NCI-H748 (cell line): Measurements from ENCODE around the gene CNTN5.

Experiments used
- DNase-seq: peaks from one replicate; lab custom pipeline; 2025; ENCODE audit not compliant: unreplicated experiment; lab: John Stamatoyannopoulos, UW

CNTN5 gene

GRCh38 chr11:99371257-99371656 lies 350.5 kb downstream of the CNTN5 start:
- no peak for DNase-seq

GRCh38 chr11:99376463-99376862 lies 355.7 kb downstream of the CNTN5 start:
- peak; percentile 2 for DNase-seq

GRCh38 chr11:99383648-99384245 lies 363.0 kb downstream of the CNTN5 start:
- DNase-seq = no peak

GRCh38 chr11:99391245-99391644 lies 370.5 kb downstream of the CNTN5 start:
- DNase-seq = no peak

GRCh38 chr11:99406345-99406744 lies 385.6 kb downstream of the CNTN5 start:
- no peak for DNase-seq

- no peak for DNase-seq
Measured at GRCh38 chr11:99410636-99411035, 389.9 kb downstream of the CNTN5 start.

- peak; percentile 26 for DNase-seq
Measured at GRCh38 chr11:99418927-99419720, 398.4 kb downstream of the CNTN5 start.

GRCh38 chr11:99419991-99420390 lies 399.2 kb downstream of the CNTN5 start:
- DNase-seq = no peak

- DNase-seq = no peak
Measured at GRCh38 chr11:99422581-99423427, 402.1 kb downstream of the CNTN5 start.

GRCh38 chr11:99423428-99423983 lies 402.8 kb downstream of the CNTN5 start:
- no peak for DNase-seq

- DNase-seq = no peak
Measured at GRCh38 chr11:99424313-99425084, 403.8 kb downstream of the CNTN5 start.

- no peak for DNase-seq
Measured at GRCh38 chr11:99425596-99425995, 404.8 kb downstream of the CNTN5 start.

GRCh38 chr11:99432677-99433076 lies 411.9 kb downstream of the CNTN5 start:
- DNase-seq = no peak

GRCh38 chr11:99443276-99443675 lies 422.5 kb downstream of the CNTN5 start:
- no peak for DNase-seq

GRCh38 chr11:99446400-99446799 lies 425.7 kb downstream of the CNTN5 start:
- DNase-seq = no peak

GRCh38 chr11:99449345-99449744 lies 428.6 kb downstream of the CNTN5 start:
- DNase-seq = no peak

- DNase-seq = no peak
Measured at GRCh38 chr11:99452075-99452474, 431.3 kb downstream of the CNTN5 start.

- DNase-seq = no peak
Measured at GRCh38 chr11:99461913-99462312, 441.2 kb downstream of the CNTN5 start.

GRCh38 chr11:99464985-99465384 lies 444.2 kb downstream of the CNTN5 start:
- no peak for DNase-seq

- no peak for DNase-seq
Measured at GRCh38 chr11:99489581-99489980, 468.8 kb downstream of the CNTN5 start.

GRCh38 chr11:99494065-99494464 lies 473.3 kb downstream of the CNTN5 start:
- DNase-seq = no peak
